T-helper 1 cell treated with Interleukin-12 subunit alpha and Interleukin-12 subunit beta and Interleukin-4 antibody, amounts not matched to agents 30 ng/mL and 1 ng/mL, for 36 hours (primary cell): ENCODE measurements around the gene MSTO1. TPM values are rescaled to one million over a fixed set of nuclear protein-coding genes. Genes with fewer than 3 reads are reported as not detected.

Experiments
- total RNA-seq: library from RNA; stranded (reverse); gene quantifications from 2 replicates; pipeline ENCODE4 v1.2.3, GENCODE V29; 2022

MSTO1 gene
- total RNA-seq, 1 donor from 2014 or later, result 76.0 TPM

Other genes with a start within 250 kb of the MSTO1 start
- gene ASH1L, start 47.4 kb upstream of the MSTO1 start, total RNA-seq, result 55.0 and 55.2 TPM in 2 replicates
- 81.0 and 82.8 TPM in 2 replicates for gene YY1AP1, start 78.6 kb downstream of the MSTO1 start, total RNA-seq
- 156 and 158 TPM in 2 replicates for gene DAP3, start 78.9 kb downstream of the MSTO1 start, total RNA-seq
- 85.8 and 90.6 TPM in 2 replicates for gene GON4L, start 247.0 kb downstream of the MSTO1 start, total RNA-seq
- 38.3 and 38.8 TPM in 2 replicates for gene SYT11, start 249.3 kb downstream of the MSTO1 start, total RNA-seq